Naive thymus-derived CD8-positive, alpha-beta T cell (primary cell): ENCODE results near the gene IL5. TPM values are rescaled to one million over a fixed set of nuclear protein-coding genes. Genes with fewer than 3 reads are reported as not detected.
"Not testable (repeated sequence)": the region's sequence is repeated elsewhere in the genome, so short reads cannot be mapped to it uniquely, and the experiment has no call there.

ENCODE experiments used
- ATAC-seq, 2 donors: fragments of 150-1000 bp; cut with Tn5 transposase in 1 of 2; sonication (Bioruptor Pico), chemical (Tn5 transposase) in 1 of 2; 1 replicate in 1 of 2; 2 replicates in 1 of 2; pipeline ENCODE4 v1.10.0; 2021; ENCODE audit warnings: mild to moderate bottlenecking in 2 of 2, moderate library complexity in 2 of 2
- POLR2A ChIA-PET: fragments of 350-600 bp; sonication (Branson Sonifier 250); formaldehyde crosslinking; loops from one replicate; lab custom pipeline; 2021; ENCODE audit warnings: antibody characterized with exemption; lab: Charles Lee
- DNase-seq, 10 donors: peaks; one replicate each; pipeline versions ENCODE4 v3.0.0 to v3.0.0-alpha.2; 2020 to 2022
- H3K27ac Mint-ChIP-seq, 10 donors: one replicate each; pipeline ENCODE4 v1.8.0; 2020 to 2022; ENCODE audit warnings: mild to moderate bottlenecking in 10 of 10, mixed read lengths in 10 of 10, moderate library complexity in 4 of 10, inconsistent platforms in 1 of 10
- H3K27me3 Mint-ChIP-seq, 5 donors: one replicate each; pipeline ENCODE4 v1.8.0; 2021 to 2022; ENCODE audit warnings: mixed read lengths in 5 of 5
- H3K36me3 Mint-ChIP-seq, 3 donors: one replicate each; pipeline ENCODE4 v1.8.0; 2020 to 2022; ENCODE audit warnings: mixed read lengths in 3 of 3, mild to moderate bottlenecking in 2 of 3, inconsistent platforms in 1 of 3
- H3K4me1 Mint-ChIP-seq, 4 donors: one replicate each; pipeline ENCODE4 v1.8.0; 2021 to 2022; ENCODE audit warnings: mixed read lengths in 4 of 4
- H3K4me3 Mint-ChIP-seq, 10 donors: one replicate each; pipeline ENCODE4 v1.8.0; 2020 to 2022; ENCODE audit warnings: mild to moderate bottlenecking in 10 of 10, mixed read lengths in 10 of 10, moderate library complexity in 6 of 10, inconsistent platforms in 1 of 10
- H3K9me3 Mint-ChIP-seq, 9 donors: one replicate each; pipeline ENCODE4 v1.8.0; 2020 to 2022; ENCODE audit warnings: mixed read lengths in 9 of 9, mild to moderate bottlenecking in 3 of 9, inconsistent platforms in 1 of 9, moderate library complexity in 1 of 9
- polyA plus RNA-seq, 3 donors: library from polyadenylated mRNA; unstranded; fragments of 300-500 nt; fragmentation: Illumina TruSeq; gene quantifications; one replicate each; pipeline ENCODE4 v1.2.3, GENCODE V29; 2021
- total RNA-seq, 8 experiments: library from RNA in 2 of 8; stranded (reverse) in 2 of 8; gene quantifications; one replicate each; pipeline ENCODE4 v1.2.3 and lab custom pipeline; 2021 to 2026

Gene IL5
- total and polyA plus RNA-seq, 5 experiments from 2014 or later, result not detected

DNA sequence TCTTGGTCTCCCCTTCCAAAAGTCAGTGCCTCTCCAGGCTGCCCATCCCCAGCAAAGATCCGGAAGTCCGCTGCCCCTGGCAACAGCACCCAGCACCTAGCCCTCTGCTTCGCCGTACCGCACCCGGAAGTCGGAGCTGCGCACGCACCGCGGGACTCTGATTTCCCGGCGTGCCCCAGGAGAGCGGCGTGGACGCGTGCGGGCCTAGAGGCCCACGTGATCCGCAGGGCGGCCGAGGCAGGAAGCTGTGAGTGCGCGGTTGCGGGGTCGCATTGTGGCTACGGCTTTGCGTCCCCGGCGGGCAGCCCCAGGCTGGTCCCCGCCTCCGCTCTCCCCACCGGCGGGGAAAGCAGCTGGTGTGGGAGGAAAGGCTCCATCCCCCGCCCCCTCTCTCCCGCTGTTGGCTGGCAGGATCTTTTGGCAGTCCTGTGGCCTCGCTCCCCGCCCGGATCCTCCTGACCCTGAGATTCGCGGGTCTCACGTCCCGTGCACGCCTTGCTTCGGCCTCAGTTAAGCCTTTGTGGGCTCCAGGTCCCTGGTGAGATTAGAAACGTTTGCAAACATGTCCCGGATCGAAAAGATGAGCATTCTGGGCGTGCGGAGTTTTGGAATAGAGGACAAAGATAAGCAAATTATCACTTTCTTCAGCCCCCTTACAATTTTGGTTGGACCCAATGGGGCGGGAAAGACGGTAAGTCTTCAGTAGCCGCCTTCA, 13.6 kb upstream of the IL5 start, which contains the start of gene RAD50:
Gene RAD50, plus strand, starts transcription at position 215 of the 715 bp plus-strand sequence. Its CDS starts 348 bp downstream, at position 563.
- peak; percentile 84 to 95 (median 92) for DNase-seq
- POLR2A ChIA-PET, result interaction anchor here (0.7 to 1.3 kb wide), 11 partner anchors 28 to 494 kb away, joined by 3 to 7 read pairs (median 3); partner anchors contain the start of genes CCNI2, GDF9, IRF1 and KIF3A
- peak within 1 kb of the TSS; percentile 92 to 99 (median 97) for H3K4me3 Mint-ChIP-seq

DNA sequence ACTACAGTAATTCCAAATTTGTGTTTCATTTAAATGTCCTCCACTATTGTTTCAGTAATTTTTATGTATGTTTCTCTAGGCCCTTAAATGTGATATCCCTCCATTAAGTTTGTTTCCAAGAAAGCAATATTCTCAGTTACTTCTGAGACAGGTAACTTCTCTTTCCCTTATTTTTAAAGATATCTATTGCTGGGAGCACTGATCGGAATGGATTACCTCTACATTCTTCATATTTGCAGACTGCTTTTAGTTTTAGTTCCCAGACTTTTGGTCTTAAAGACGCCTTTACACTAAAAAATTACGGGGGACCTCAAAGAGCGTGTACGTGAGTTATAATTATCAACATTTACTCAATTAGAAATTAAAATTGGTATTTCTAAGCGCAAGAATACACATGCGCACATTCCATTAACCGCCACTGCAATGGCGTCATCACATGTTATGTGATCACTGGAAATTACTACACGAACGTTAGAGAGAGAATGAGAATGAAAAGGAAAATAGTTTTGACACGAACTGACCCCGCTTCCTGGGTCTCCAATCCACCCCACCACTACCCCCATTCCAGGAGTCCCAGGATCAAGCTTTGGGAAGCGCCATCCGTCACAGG, 12.9 kb upstream of the IL5 start:
- no peak for DNase-seq
- Mint-ChIP-seq H3K4me1 (peaks cover 9 to 29% (median 22%) of the 10 kb centered on the region in 4 donors), H3K4me3 (peak overlapping the region; percentile 92 to 99 (median 97)), H3K27me3 (no peaks in the 10 kb centered on the region), H3K36me3 (peaks cover 0 to 4% (median 0%) of the 10 kb centered on the region in 3 donors), H3K27ac (peak overlapping the region; percentile 93 to 99 (median 97)), H3K9me3 (no peaks in the 10 kb centered on the region)
- POLR2A ChIA-PET, result interaction anchor here (0.7 to 1.3 kb wide), 11 partner anchors 27 to 495 kb away, joined by 3 to 7 read pairs (median 3); partner anchors contain the start of genes CCNI2, GDF9, IRF1 and KIF3A
- no peak for ATAC-seq

More for the DNA sequence above, 13.6 kb upstream of the IL5 start, which contains the start of gene RAD50:
- peak; percentile 95 to 96 for ATAC-seq
- Mint-ChIP-seq H3K27me3 (no peaks in the 10 kb centered on the region), H3K27ac (peak within 1 kb of the TSS; percentile 93 to 99 (median 97)), H3K9me3 (no peaks in the 10 kb centered on the region), H3K36me3 (peaks cover 0 to 4% (median 0%) of the 10 kb centered on the region in 3 donors), H3K4me1 (peaks cover 9 to 29% (median 22%) of the 10 kb centered on the region in 4 donors)

DNA sequence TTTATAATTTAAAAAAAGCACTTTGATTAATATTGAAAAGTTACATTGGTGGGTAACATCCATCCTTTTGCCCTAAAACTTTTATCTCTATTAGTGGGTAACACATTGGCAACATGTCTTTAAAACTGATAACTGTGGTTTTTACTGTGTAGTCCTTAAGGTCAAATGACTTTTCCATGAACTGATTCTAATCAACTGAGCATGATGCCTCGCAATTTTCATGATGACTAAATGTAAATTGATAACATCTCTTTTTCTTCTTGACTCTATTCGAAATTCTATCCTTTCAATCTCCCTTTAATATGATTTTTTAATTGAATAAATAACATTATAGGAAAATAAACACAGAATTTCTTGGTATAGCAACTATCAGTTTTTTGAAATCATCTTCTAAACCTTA, 6.3 kb upstream of the IL5 start:
- Mint-ChIP-seq H3K9me3 (no peaks in the 10 kb centered on the region), H3K27ac (no peak overlapping the region), H3K4me3 (no peak overlapping the region), H3K36me3 (no peaks in the 10 kb centered on the region), H3K27me3 (no peaks in the 10 kb centered on the region), H3K4me1 (no peaks in the 10 kb centered on the region)
- ATAC-seq, result no peak
- POLR2A ChIA-PET, result interaction anchor here (0.6 kb wide), 1 partner anchor 1615 kb away, joined by 3 read pairs; no protein-coding TSS in a partner anchor
- DNase-seq, result no peak

- not testable (repeated sequence) for H3K4me3 Mint-ChIP-seq, H3K4me1 Mint-ChIP-seq, DNase-seq, H3K9me3 Mint-ChIP-seq, H3K27ac Mint-ChIP-seq, ATAC-seq, H3K36me3 Mint-ChIP-seq, H3K27me3 Mint-ChIP-seq
- POLR2A ChIA-PET, result interaction anchor here (0.6 kb wide), 1 partner anchor 1616 kb away, joined by 3 read pairs; no protein-coding TSS in a partner anchor
Measured at GRCh38 chr5:132548834-132549233, 5.5 kb upstream of the IL5 start.

- Mint-ChIP-seq H3K27ac (no peak overlapping the region), H3K4me1 (no peaks in the 10 kb centered on the region), H3K27me3 (no peaks in the 10 kb centered on the region), H3K36me3 (no peaks in the 10 kb centered on the region), H3K9me3 (no peaks in the 10 kb centered on the region), H3K4me3 (no peak overlapping the region)
- DNase-seq (no peak), ATAC-seq (no peak)
- POLR2A ChIA-PET, result no interaction called here
Measured at GRCh38 chr5:132547269-132547668, 3.9 kb upstream of the IL5 start.

DNA sequence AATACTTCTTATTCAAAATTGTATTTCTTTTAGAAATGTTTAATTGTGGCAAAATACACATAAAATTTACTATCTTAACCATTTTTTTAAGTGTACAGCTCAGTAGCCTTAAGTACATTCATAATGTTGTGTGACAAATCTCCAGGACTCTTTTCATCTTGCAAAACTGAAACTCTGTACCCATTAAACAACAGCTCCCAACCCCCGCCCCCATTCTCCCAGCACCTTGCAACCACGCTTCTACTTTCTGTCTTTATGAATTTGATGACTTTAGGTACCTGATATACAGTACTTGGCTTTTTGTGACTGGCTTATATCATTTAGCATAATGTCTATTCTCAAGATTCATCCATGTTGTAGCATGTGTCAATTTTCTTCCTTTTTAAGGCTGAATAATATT, 2.8 kb upstream of the IL5 start:
- H3K4me3 Mint-ChIP-seq, result no peak overlapping the region
- DNase-seq (no peak), ATAC-seq (no peak)
- no peaks in the 10 kb centered on the region for H3K9me3 Mint-ChIP-seq
- H3K27me3 Mint-ChIP-seq, result no peaks in the 10 kb centered on the region
- H3K27ac Mint-ChIP-seq, result no peak overlapping the region
- H3K4me1 Mint-ChIP-seq, result no peaks in the 10 kb centered on the region
- POLR2A ChIA-PET, result no interaction called here
- no peaks in the 10 kb centered on the region for H3K36me3 Mint-ChIP-seq

GRCh38 chr5:132540764-132541163, 2.6 kb downstream of the IL5 start:
- H3K36me3 Mint-ChIP-seq, result no peaks in the 10 kb centered on the region
- H3K27ac Mint-ChIP-seq, result peak overlapping the region in 1 of 10 donors; percentile 77
- no peak for ATAC-seq
- no peak overlapping the region for H3K4me3 Mint-ChIP-seq
- DNase-seq, result no peak
- peaks cover 2 to 10% (median 7%) of the 10 kb centered on the region in 5 donors for H3K27me3 Mint-ChIP-seq
- no peaks in the 10 kb centered on the region for H3K9me3 Mint-ChIP-seq
- no peaks in the 10 kb centered on the region for H3K4me1 Mint-ChIP-seq
- POLR2A ChIA-PET, result no interaction called here

- no peak overlapping the region for H3K27ac Mint-ChIP-seq
- H3K36me3 Mint-ChIP-seq, result no peaks in the 10 kb centered on the region
- peaks cover 3 to 16% (median 7%) of the 10 kb centered on the region in 5 donors for H3K27me3 Mint-ChIP-seq
- no peak overlapping the region for H3K4me3 Mint-ChIP-seq
- DNase-seq (no peak), ATAC-seq (no peak)
- H3K4me1 Mint-ChIP-seq, result no peaks in the 10 kb centered on the region
- POLR2A ChIA-PET, result no interaction called here
- H3K9me3 Mint-ChIP-seq, result no peaks in the 10 kb centered on the region
Measured at GRCh38 chr5:132540149-132540548, 3.2 kb downstream of the IL5 start.

DNA sequence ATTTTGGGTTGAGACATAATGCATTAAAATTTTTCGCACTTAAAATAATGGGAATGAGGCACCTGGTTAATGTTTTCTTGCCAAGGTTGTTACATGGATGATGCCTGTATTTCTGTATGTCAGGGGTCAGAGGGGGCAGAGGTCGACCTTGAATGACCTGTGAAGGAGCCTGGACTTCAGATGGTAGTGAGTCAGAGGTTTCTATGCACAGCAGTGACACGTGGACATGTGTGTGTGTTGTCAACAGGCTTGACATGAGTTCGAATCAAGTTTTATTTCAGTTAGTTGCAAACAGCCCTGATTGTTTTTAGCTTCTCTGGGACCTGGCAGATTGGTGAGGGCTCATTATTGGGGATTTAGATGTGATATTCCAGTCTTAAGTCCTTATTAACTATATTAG, 3.6 kb downstream of the IL5 start:
- no peak for ATAC-seq
- POLR2A ChIA-PET, result no interaction called here

GRCh38 chr5:132530946-132531345, 12.4 kb downstream of the IL5 start:
- DNase-seq (no peak), ATAC-seq (no peak)
- Mint-ChIP-seq H3K36me3 (no peaks in the 10 kb centered on the region), H3K4me3 (no peak overlapping the region), H3K4me1 (peaks cover 6 to 28% (median 14%) of the 10 kb centered on the region in 4 donors), H3K27ac (no peak overlapping the region), H3K27me3 (peaks cover 2 to 15% (median 5%) of the 10 kb centered on the region in 5 donors), H3K9me3 (no peaks in the 10 kb centered on the region)
- POLR2A ChIA-PET, result no interaction called here

More for the DNA sequence above, 3.6 kb downstream of the IL5 start:
- no peak overlapping the region for H3K4me3 Mint-ChIP-seq
- no peaks in the 10 kb centered on the region for H3K36me3 Mint-ChIP-seq
- DNase-seq, result no peak
- peaks cover 3 to 20% (median 7%) of the 10 kb centered on the region in 5 donors for H3K27me3 Mint-ChIP-seq
- H3K9me3 Mint-ChIP-seq, result no peaks in the 10 kb centered on the region
- no peak overlapping the region for H3K27ac Mint-ChIP-seq
- no peaks in the 10 kb centered on the region for H3K4me1 Mint-ChIP-seq

GRCh38 chr5:132528866-132529634, 14.3 kb downstream of the IL5 start:
- Mint-ChIP-seq H3K9me3 (no peaks in the 10 kb centered on the region), H3K36me3 (no peaks in the 10 kb centered on the region), H3K4me1 (peaks cover 6 to 43% (median 14%) of the 10 kb centered on the region in 4 donors), H3K27ac (peak overlapping the region in 6 of 10 donors; percentile 11 to 78 (median 34)), H3K4me3 (peak overlapping the region in 1 of 10 donors; percentile 5), H3K27me3 (peaks cover 0 to 3% (median 0%) of the 10 kb centered on the region in 5 donors)
- POLR2A ChIA-PET, result interaction anchor here (0.7 kb wide), 1 partner anchor 28 kb away, joined by 3 read pairs; the partner anchor contains the start of gene RAD50
- ATAC-seq, result peak; percentile 42 to 87
- peak in 3 of 10 donors; percentile 2 to 25 (median 22) for DNase-seq

- Mint-ChIP-seq H3K9me3 (no peaks in the 10 kb centered on the region), H3K4me1 (peaks cover 6 to 43% (median 14%) of the 10 kb centered on the region in 4 donors), H3K27ac (peak overlapping the region in 1 of 10 donors; percentile 61), H3K36me3 (no peaks in the 10 kb centered on the region), H3K27me3 (peaks cover 0 to 3% (median 0%) of the 10 kb centered on the region in 5 donors), H3K4me3 (no peak overlapping the region)
- ATAC-seq, result no peak
- no peak for DNase-seq
- POLR2A ChIA-PET, result no interaction called here
Measured at GRCh38 chr5:132528021-132528420, 15.3 kb downstream of the IL5 start.
